Nephron progenitor cell (in vitro differentiated cells): ENCODE measurements around the gene PCNP.

ENCODE experiments used
- DNase-seq: peaks from one replicate; pipeline ENCODE4 v3.0.0; 2021
- H3K27ac Mint-ChIP-seq: 2 replicates; pipeline ENCODE4 v1.8.0; 2021; ENCODE audit warnings: mild to moderate bottlenecking, moderate library complexity, mixed read lengths
- H3K27me3 Mint-ChIP-seq: 2 replicates; pipeline ENCODE4 v1.8.0; 2021; ENCODE audit warnings: mild to moderate bottlenecking, low read depth, mixed read lengths; ENCODE audit not compliant: poor library complexity
- H3K36me3 Mint-ChIP-seq: 2 replicates; pipeline ENCODE4 v1.8.0; 2021; ENCODE audit warnings: low read depth, mixed read lengths
- H3K4me1 Mint-ChIP-seq: 2 replicates; pipeline ENCODE4 v1.8.0; 2021; ENCODE audit warnings: mixed read lengths
- H3K4me3 Mint-ChIP-seq: 2 replicates; pipeline ENCODE4 v1.8.0; 2021; ENCODE audit warnings: mild to moderate bottlenecking, moderate library complexity, mixed read lengths
- H3K9me3 Mint-ChIP-seq: 2 replicates; pipeline ENCODE4 v1.8.0; 2021; ENCODE audit warnings: mild to moderate bottlenecking, moderate library complexity, mixed read lengths
- TF ChIP-seq, protein P1 (sequence below): fragments of 200-600 bp; sonication (generic); IDR thresholded peaks from 2 replicates; pipeline ENCODE4 v1.5.0; 2021; ENCODE audit warnings: antibody characterized with exemption

The PCNP gene

DNA sequence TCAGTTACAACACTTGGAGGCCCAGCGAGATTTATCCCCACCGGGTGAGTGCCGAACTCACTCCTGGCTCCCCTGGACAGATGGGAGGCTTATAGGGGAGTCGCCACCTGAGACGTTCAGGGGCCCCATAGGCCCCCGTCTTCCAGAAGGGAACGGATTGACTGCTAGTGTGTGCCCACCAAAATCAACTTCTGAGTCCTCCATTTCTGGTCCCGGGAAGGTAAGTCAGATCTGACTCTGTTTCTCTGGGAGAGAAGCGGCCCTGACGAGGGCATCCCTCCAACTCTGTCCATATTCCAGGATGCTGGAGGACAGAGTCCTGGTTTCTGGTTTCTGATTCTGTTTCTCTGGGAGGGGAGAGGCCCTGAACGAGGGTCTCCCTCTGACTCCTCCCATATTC is 58.6 kb downstream of the PCNP start:
- Mint-ChIP-seq H3K4me1 (peaks cover 10% of the 10 kb centered on the region), H3K4me3 (no peak overlapping the region), H3K27me3 (peaks cover 10% of the 10 kb centered on the region), H3K36me3 (no peaks in the 10 kb centered on the region), H3K27ac (peak overlapping the region; percentile 44), H3K9me3 (no peaks in the 10 kb centered on the region)
- DNase-seq = no peak
- TF ChIP-seq, protein P1, sequence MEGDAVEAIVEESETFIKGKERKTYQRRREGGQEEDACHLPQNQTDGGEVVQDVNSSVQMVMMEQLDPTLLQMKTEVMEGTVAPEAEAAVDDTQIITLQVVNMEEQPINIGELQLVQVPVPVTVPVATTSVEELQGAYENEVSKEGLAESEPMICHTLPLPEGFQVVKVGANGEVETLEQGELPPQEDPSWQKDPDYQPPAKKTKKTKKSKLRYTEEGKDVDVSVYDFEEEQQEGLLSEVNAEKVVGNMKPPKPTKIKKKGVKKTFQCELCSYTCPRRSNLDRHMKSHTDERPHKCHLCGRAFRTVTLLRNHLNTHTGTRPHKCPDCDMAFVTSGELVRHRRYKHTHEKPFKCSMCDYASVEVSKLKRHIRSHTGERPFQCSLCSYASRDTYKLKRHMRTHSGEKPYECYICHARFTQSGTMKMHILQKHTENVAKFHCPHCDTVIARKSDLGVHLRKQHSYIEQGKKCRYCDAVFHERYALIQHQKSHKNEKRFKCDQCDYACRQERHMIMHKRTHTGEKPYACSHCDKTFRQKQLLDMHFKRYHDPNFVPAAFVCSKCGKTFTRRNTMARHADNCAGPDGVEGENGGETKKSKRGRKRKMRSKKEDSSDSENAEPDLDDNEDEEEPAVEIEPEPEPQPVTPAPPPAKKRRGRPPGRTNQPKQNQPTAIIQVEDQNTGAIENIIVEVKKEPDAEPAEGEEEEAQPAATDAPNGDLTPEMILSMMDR = no peak

DNA sequence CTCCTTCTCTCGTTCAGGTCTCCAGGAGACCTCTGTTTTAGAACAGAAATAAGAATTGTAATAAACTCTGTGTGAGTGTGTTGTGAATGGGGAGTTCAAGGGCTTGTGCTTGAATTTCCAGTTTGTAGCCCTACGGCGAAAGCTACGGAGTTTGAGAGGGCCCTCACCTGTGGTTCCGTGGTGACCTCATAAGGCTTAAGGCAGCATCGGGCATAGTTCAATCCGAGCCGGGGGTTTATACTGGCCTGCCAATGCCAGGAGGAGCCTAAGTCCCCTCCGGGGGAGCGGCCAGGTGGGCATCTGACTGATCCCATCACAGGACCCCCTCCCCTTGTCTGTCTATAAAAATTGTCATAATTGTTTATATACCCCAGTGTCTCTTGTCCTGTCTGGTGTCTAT is 59.2 kb downstream of the PCNP start:
- TF ChIP-seq, protein P1 = no peak
- DNase-seq = no peak
- Mint-ChIP-seq H3K27ac (no peak overlapping the region), H3K27me3 (peaks cover 10% of the 10 kb centered on the region), H3K4me1 (peaks cover 16% of the 10 kb centered on the region), H3K4me3 (no peak overlapping the region), H3K36me3 (no peaks in the 10 kb centered on the region), H3K9me3 (no peaks in the 10 kb centered on the region)

GRCh38 chr3:101634591-101635196 is 60.7 kb downstream of the PCNP start:
- Mint-ChIP-seq H3K27me3 (peaks cover 10% of the 10 kb centered on the region), H3K36me3 (no peaks in the 10 kb centered on the region), H3K4me3 (no peak overlapping the region), H3K9me3 (no peaks in the 10 kb centered on the region), H3K27ac (peak overlapping the region; percentile 9), H3K4me1 (peaks cover 23% of the 10 kb centered on the region)
- no peak for DNase-seq
- TF ChIP-seq, protein P1 = no peak

GRCh38 chr3:101635345-101635744 is 61.4 kb downstream of the PCNP start:
- DNase-seq = no peak
- no peak overlapping the region for H3K27ac Mint-ChIP-seq

GRCh38 chr3:101635954-101636798 is 62.2 kb downstream of the PCNP start:
- H3K9me3 Mint-ChIP-seq = no peaks in the 10 kb centered on the region
- peaks cover 14% of the 10 kb centered on the region for H3K27me3 Mint-ChIP-seq
- H3K27ac Mint-ChIP-seq = no peak overlapping the region
- DNase-seq = peak; percentile 75
- H3K4me1 Mint-ChIP-seq = peaks cover 25% of the 10 kb centered on the region
- TF ChIP-seq, protein P1 = peak; percentile 67
- H3K36me3 Mint-ChIP-seq = no peaks in the 10 kb centered on the region
- no peak overlapping the region for H3K4me3 Mint-ChIP-seq

More at GRCh38 chr3:101635345-101635744, 61.4 kb downstream of the PCNP start:
- no peaks in the 10 kb centered on the region for H3K36me3 Mint-ChIP-seq
- H3K9me3 Mint-ChIP-seq = no peaks in the 10 kb centered on the region
- H3K4me1 Mint-ChIP-seq = peaks cover 25% of the 10 kb centered on the region
- no peak overlapping the region for H3K4me3 Mint-ChIP-seq
- TF ChIP-seq, protein P1 = no peak
- peaks cover 10% of the 10 kb centered on the region for H3K27me3 Mint-ChIP-seq
